Measurements from ENCODE around the gene NDUFS2. TPM values are rescaled to one million over a fixed set of nuclear protein-coding genes. Genes with fewer than 3 reads are reported as not detected.

NDUFS2 gene
- total RNA-seq, 2 experiments from 2014 or later: 49.9 to 55.7 TPM

DNA sequence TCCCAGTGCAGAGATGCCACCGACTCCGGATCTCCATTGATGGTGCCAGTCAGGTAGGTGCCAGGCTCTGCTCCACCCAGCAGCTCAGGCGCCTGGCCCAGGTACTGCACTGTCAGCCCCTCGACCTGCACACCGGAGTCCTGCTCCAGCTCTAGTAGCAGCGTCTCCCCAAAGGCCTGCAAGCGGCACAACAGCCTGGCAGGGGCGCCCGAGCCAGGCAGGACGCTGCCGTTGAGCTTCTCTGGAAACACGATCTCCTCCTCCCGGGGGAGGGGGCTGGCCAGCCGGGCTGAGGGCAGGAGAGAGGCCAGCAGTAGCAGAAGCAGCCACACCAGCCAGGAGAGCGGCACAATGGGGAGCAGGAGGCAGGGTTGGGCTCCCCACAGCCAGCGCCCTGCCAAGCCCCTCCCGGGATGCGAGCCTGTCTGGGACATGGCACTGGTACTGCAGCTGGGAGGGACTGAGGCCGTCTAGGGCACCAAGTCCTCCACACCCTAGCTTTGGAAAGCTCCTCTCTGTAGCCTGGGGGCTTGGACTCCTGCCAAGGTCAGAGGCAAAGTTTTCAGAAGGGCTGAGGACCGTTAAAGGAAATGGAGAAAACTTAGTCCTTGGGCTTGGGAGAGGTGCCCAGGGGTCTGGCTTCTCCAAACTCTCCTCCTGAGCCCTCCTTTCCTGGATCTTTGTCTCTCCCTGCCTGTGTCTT is 3.8 kb upstream of the NDUFS2 start:
- TF ChIP-seq, protein P1, sequence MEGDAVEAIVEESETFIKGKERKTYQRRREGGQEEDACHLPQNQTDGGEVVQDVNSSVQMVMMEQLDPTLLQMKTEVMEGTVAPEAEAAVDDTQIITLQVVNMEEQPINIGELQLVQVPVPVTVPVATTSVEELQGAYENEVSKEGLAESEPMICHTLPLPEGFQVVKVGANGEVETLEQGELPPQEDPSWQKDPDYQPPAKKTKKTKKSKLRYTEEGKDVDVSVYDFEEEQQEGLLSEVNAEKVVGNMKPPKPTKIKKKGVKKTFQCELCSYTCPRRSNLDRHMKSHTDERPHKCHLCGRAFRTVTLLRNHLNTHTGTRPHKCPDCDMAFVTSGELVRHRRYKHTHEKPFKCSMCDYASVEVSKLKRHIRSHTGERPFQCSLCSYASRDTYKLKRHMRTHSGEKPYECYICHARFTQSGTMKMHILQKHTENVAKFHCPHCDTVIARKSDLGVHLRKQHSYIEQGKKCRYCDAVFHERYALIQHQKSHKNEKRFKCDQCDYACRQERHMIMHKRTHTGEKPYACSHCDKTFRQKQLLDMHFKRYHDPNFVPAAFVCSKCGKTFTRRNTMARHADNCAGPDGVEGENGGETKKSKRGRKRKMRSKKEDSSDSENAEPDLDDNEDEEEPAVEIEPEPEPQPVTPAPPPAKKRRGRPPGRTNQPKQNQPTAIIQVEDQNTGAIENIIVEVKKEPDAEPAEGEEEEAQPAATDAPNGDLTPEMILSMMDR (IDR thresholded peaks at IDR 0.05): no peak
- Mint-ChIP-seq H3K27ac (no peak overlapping the region), H3K4me3 (no peak overlapping the region), H3K4me1 (ENCODE audit: low read depth) (peaks cover 43% of the 10 kb centered on the region), H3K27me3 (no peaks in the 10 kb centered on the region), H3K36me3 (ENCODE audit: low read depth) (peaks cover 10% of the 10 kb centered on the region), H3K9me3 (no peaks in the 10 kb centered on the region)
- intact Hi-C loops (cut with DNase I, micrococcal nuclease): loop anchor here in 1 of 2 experiments (2.0 kb wide), 1 partner anchor 30 kb away; no protein-coding TSS in a partner anchor
- ChIA-PET POLR2A (interaction anchor here (1.7 kb wide), 1 partner anchor 16 kb away, joined by 7 read pairs; no protein-coding TSS in a partner anchor), CTCF (no interaction called here)
- peaks cover 1% of the 10 kb centered on the region for H3K36me3 ChIP-seq (ENCODE audit: insufficient read depth, low read length)
- H3K4me1 ChIP-seq (ENCODE audit: insufficient read depth, low read length): peaks cover 61% of the 10 kb centered on the region
- ATAC-seq (ENCODE audit: poor library complexity): no peak
- no peak overlapping the region for H3K27ac ChIP-seq (ENCODE audit: low read depth in 1 of 2, low read length in 2 of 2)
- H3K27me3 ChIP-seq (ENCODE audit: control insufficient read depth in 1 of 2, insufficient read depth in 2 of 2, low read length in 2 of 2): no peaks in the 10 kb centered on the region
- H3K9me3 ChIP-seq (ENCODE audit: control insufficient read depth in 1 of 2, insufficient read depth in 1 of 2, low read length in 2 of 2): no peaks in the 10 kb centered on the region
- no peak for DNase-seq
- H3K4me3 ChIP-seq (ENCODE audit: low read length): no peak overlapping the region

DNA sequence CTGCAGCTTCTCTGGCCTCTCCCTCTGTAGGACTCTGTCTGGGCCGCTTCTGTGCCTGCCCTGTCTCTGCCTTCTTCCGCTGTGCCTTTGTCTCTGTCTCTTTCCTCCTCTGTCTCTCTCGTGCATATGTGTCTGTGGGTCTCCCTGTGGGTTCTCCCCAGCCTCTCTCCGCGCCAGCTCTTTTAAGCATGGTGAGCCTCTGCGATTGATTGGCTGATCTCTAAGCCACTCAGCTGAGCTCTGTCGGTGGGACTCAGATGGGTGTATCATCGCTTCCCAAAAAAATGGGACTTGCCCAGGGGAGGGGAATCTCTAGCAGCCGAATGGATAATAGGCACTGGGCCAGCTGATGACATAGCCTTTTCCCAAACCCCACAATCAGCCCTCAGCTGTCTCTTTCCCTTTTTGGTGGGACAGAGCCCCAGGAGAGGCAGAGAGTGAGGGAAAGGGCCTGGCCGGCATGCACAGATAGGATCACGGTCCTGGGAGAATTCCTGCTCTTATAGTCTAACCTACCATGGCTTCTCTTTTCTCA is 3.2 kb upstream of the NDUFS2 start, which contains the start of gene ADAMTS4:
Gene ADAMTS4 (minus strand): TSS at position 158 of the 535 bp plus-strand sequence. CDS start 427 bp downstream, outside the sequence.
- peak in 1 of 14 experiments; percentile 5 for DNase-seq
- TF ChIP-seq, protein P1 (IDR thresholded peaks at IDR 0.05): no peak
- peak within 1 kb of the TSS; percentile 95 for H3K27ac Mint-ChIP-seq
- Histone ChIP-seq H3K36me3 (ENCODE audit: insufficient read depth, low read length) (peaks cover 7% of the 10 kb centered on the region), H3K4me1 (ENCODE audit: insufficient read depth, low read length) (peaks cover 63% of the 10 kb centered on the region), H3K27ac (ENCODE audit: low read depth in 1 of 2, low read length in 2 of 2) (peak within 1 kb of the TSS in 1 of 2 donors; percentile 86), H3K4me3 (ENCODE audit: low read length) (no peak within 1 kb of the TSS), H3K27me3 (ENCODE audit: control insufficient read depth in 1 of 2, insufficient read depth in 2 of 2, low read length in 2 of 2) (no peaks in the 10 kb centered on the region), H3K9me3 (ENCODE audit: control insufficient read depth in 1 of 2, insufficient read depth in 1 of 2, low read length in 2 of 2) (no peaks in the 10 kb centered on the region)
- ChIA-PET CTCF (no interaction called here), POLR2A (interaction anchor here (1.7 kb wide), 1 partner anchor 17 kb away, joined by 7 read pairs; no protein-coding TSS in a partner anchor)
- ATAC-seq (ENCODE audit: poor library complexity): no peak
- peaks cover 50% of the 10 kb centered on the region for H3K4me1 Mint-ChIP-seq (ENCODE audit: low read depth)
- H3K27me3 Mint-ChIP-seq: no peaks in the 10 kb centered on the region
- no peaks in the 10 kb centered on the region for H3K9me3 Mint-ChIP-seq
- peak within 1 kb of the TSS; percentile 70 for H3K4me3 Mint-ChIP-seq
- intact Hi-C loops (cut with DNase I, micrococcal nuclease): loop anchor here in 1 of 2 experiments (2.0 kb wide), 1 partner anchor 30 kb away; no protein-coding TSS in a partner anchor
- H3K36me3 Mint-ChIP-seq (ENCODE audit: low read depth): peaks cover 14% of the 10 kb centered on the region

DNA sequence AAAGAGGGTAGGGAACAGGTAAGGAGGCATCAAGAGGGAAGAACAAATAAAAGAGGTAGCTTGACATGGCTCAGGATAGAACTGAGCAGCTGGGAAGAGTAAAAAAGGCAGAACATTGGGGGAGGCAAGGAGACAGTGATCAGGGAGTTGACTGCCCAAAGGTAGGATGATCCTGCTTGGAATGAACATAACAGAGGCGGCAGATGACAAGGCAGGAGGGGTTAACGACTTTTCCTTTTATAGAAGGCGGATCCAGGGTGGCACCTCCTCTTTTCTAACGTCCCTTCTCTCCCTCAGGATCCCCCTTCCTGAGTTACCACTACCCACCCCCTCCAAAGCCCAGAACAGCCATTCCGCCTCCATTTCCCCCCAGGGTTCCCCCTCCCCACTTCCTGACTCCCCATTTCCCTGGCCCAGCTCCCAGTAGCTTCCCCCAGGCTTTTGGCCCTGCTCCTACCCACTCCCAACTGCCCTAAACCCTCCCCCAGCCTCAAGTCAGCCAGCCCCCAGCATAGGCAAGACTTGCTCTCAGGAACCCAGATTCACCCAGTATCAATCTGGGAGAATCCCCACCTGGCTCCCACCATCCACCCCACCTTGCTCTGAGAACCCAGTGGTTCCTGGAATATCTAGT is 2.5 kb upstream of the NDUFS2 start:
- H3K4me1 Mint-ChIP-seq (ENCODE audit: low read depth): peaks cover 54% of the 10 kb centered on the region
- intact Hi-C loops (cut with DNase I, micrococcal nuclease): loop anchor here in 1 of 2 experiments (2.0 kb wide), 1 partner anchor 31 kb away; no protein-coding TSS in a partner anchor
- H3K4me1 ChIP-seq (ENCODE audit: insufficient read depth, low read length): peaks cover 57% of the 10 kb centered on the region
- no peaks in the 10 kb centered on the region for H3K27me3 ChIP-seq (ENCODE audit: control insufficient read depth in 1 of 2, insufficient read depth in 2 of 2, low read length in 2 of 2)
- H3K9me3 Mint-ChIP-seq: no peaks in the 10 kb centered on the region
- TF ChIP-seq, protein P1 (IDR thresholded peaks at IDR 0.05): no peak
- peak overlapping the region; percentile 95 for H3K27ac Mint-ChIP-seq
- H3K27ac ChIP-seq (ENCODE audit: low read depth in 1 of 2, low read length in 2 of 2): peak overlapping the region in 1 of 2 donors; percentile 86
- ChIA-PET CTCF (no interaction called here), POLR2A (interaction anchor here (1.7 kb wide), 1 partner anchor 18 kb away, joined by 7 read pairs; no protein-coding TSS in a partner anchor)
- no peaks in the 10 kb centered on the region for H3K27me3 Mint-ChIP-seq
- H3K36me3 ChIP-seq (ENCODE audit: insufficient read depth, low read length): peaks cover 14% of the 10 kb centered on the region
- no peak overlapping the region for H3K4me3 ChIP-seq (ENCODE audit: low read length)
- H3K4me3 Mint-ChIP-seq: peak overlapping the region; percentile 70
- no peaks in the 10 kb centered on the region for H3K9me3 ChIP-seq (ENCODE audit: control insufficient read depth in 1 of 2, insufficient read depth in 1 of 2, low read length in 2 of 2)
- DNase-seq (no peak), ATAC-seq (ENCODE audit: poor library complexity) (no peak)
- H3K36me3 Mint-ChIP-seq (ENCODE audit: low read depth): peaks cover 20% of the 10 kb centered on the region

All from CD4-positive, alpha-beta T cell (primary cell).